Measurements from ENCODE around the gene PHC2.

DNA sequence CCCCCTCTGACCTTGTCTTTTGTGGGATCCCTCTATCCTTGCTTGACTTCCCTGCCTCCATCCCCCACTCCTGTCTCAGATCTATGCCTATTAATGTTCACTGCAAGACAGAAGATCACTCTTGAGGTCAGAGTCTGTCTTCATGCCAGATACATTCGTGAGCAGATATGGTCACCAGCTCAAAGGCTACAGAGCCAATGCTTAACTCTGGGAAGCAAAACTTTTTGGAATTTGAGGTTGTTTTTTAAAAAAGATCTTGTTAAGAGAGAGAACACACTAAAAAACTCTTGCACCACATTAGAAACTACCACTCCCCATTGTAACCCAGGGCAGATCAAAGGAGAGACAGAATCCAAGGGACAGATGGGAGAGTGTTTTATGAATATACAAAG lies 92.9 kb downstream of the PHC2 start:
- no peak for TF ChIP-seq ZFX (IDR thresholded peaks at IDR 0.05)
- TF ChIP-seq, protein P1, sequence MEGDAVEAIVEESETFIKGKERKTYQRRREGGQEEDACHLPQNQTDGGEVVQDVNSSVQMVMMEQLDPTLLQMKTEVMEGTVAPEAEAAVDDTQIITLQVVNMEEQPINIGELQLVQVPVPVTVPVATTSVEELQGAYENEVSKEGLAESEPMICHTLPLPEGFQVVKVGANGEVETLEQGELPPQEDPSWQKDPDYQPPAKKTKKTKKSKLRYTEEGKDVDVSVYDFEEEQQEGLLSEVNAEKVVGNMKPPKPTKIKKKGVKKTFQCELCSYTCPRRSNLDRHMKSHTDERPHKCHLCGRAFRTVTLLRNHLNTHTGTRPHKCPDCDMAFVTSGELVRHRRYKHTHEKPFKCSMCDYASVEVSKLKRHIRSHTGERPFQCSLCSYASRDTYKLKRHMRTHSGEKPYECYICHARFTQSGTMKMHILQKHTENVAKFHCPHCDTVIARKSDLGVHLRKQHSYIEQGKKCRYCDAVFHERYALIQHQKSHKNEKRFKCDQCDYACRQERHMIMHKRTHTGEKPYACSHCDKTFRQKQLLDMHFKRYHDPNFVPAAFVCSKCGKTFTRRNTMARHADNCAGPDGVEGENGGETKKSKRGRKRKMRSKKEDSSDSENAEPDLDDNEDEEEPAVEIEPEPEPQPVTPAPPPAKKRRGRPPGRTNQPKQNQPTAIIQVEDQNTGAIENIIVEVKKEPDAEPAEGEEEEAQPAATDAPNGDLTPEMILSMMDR (conservative IDR thresholded peaks at IDR 0.05), result no peak
